ENCODE measurements around the gene WNT7B.

GRCh38 chr22:45893516-45893915 is 83.4 kb downstream of the WNT7B start:
- TF ChIP-seq POLR2AphosphoS5 (IDR thresholded peaks at IDR 0.05; ENCODE audit: low read depth, low read length) (no peak), TEAD4 (IDR thresholded peaks at IDR 0.05; ENCODE audit: borderline replicate concordance, insufficient read depth) (no peak), MXI1 (IDR thresholded peaks at IDR 0.05; ENCODE audit: low read depth, low read length) (no peak), TCF12 (IDR thresholded peaks at IDR 0.05) (no peak), GABPA (IDR thresholded peaks at IDR 0.05; ENCODE audit: low read depth) (no peak), RXRA (IDR thresholded peaks at IDR 0.05; ENCODE audit: borderline replicate concordance, low read depth) (no peak), EP300 (IDR thresholded peaks at IDR 0.05; ENCODE audit: borderline replicate concordance in 1 of 2, low read depth in 1 of 2, low read length in 1 of 2) (no peak), MEF2A (IDR thresholded peaks at IDR 0.05; ENCODE audit: borderline replicate concordance, low read depth) (no peak), YY1 (IDR thresholded peaks at IDR 0.05; ENCODE audit: low read depth) (no peak)
- TF ChIP-seq, protein P1, sequence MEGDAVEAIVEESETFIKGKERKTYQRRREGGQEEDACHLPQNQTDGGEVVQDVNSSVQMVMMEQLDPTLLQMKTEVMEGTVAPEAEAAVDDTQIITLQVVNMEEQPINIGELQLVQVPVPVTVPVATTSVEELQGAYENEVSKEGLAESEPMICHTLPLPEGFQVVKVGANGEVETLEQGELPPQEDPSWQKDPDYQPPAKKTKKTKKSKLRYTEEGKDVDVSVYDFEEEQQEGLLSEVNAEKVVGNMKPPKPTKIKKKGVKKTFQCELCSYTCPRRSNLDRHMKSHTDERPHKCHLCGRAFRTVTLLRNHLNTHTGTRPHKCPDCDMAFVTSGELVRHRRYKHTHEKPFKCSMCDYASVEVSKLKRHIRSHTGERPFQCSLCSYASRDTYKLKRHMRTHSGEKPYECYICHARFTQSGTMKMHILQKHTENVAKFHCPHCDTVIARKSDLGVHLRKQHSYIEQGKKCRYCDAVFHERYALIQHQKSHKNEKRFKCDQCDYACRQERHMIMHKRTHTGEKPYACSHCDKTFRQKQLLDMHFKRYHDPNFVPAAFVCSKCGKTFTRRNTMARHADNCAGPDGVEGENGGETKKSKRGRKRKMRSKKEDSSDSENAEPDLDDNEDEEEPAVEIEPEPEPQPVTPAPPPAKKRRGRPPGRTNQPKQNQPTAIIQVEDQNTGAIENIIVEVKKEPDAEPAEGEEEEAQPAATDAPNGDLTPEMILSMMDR (IDR thresholded peaks at IDR 0.05): no peak
- TF ChIP-seq, protein P2, sequence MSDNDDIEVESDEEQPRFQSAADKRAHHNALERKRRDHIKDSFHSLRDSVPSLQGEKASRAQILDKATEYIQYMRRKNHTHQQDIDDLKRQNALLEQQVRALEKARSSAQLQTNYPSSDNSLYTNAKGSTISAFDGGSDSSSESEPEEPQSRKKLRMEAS (IDR thresholded peaks at IDR 0.05; ENCODE audit: low read depth): no peak
